A673 (cell line): ENCODE measurements around the gene NELL1.

Source experiments
- EZH2 ChIP-seq: fragments of 200-600 bp; sonication (generic); IDR thresholded peaks from 2 replicates; pipeline ENCODE4 v1.6.1; 2017; ENCODE audit warnings: borderline replicate concordance, low read depth, mild to moderate bottlenecking, mixed read lengths, antibody characterized with exemption, low read length; ENCODE audit not compliant: poor library complexity, severe bottlenecking
- TF ChIP-seq, protein P1 (sequence below): fragments of 300-800, 200-600 bp; sonication (generic); conservative IDR thresholded peaks from 2 replicates; pipeline ENCODE4 v1.5.1; 2017; ENCODE audit warnings: low read depth, mild to moderate bottlenecking, antibody characterized with exemption, low read length, moderate library complexity, mixed read lengths

DNA sequence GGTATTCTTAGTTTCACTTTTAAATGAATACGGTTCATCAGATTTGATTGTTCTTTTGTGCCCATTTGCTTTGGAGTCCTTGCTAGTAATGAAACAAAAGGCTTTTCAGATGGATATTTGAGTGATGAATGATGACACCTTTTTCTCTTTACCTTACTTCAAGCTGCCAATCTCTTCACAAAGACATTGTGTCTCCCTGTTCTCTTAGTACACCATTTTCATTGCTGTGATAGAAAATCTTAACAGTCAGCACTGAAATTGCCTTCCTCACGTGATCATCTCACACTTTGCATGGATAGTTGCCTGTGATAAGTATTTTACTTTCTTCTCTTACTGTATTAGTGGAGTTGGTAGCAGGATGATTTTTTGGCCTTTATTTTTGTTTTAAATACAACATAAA lies 396.6 kb downstream of the NELL1 start:
- TF ChIP-seq, protein P1, sequence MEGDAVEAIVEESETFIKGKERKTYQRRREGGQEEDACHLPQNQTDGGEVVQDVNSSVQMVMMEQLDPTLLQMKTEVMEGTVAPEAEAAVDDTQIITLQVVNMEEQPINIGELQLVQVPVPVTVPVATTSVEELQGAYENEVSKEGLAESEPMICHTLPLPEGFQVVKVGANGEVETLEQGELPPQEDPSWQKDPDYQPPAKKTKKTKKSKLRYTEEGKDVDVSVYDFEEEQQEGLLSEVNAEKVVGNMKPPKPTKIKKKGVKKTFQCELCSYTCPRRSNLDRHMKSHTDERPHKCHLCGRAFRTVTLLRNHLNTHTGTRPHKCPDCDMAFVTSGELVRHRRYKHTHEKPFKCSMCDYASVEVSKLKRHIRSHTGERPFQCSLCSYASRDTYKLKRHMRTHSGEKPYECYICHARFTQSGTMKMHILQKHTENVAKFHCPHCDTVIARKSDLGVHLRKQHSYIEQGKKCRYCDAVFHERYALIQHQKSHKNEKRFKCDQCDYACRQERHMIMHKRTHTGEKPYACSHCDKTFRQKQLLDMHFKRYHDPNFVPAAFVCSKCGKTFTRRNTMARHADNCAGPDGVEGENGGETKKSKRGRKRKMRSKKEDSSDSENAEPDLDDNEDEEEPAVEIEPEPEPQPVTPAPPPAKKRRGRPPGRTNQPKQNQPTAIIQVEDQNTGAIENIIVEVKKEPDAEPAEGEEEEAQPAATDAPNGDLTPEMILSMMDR: no peak
- TF ChIP-seq EZH2: no peak
